Stimulated activated CD4-positive, alpha-beta T cell treated with anti-CD3 and anti-CD28 coated beads, Interleukin-4, amount 100 ng/mL, for 4 hours (primary cell): Measurements from ENCODE around the gene TSHB.
"Not testable (repeated sequence)": the region's sequence is repeated elsewhere in the genome, so short reads cannot be mapped to it uniquely, and the experiment has no call there.

ENCODE experiments used
- DNase-seq, 2 experiments: peaks; one replicate each; pipeline ENCODE4 v3.0.0-alpha.2; 2020

Gene TSHB

GRCh38 chr1:115029526-115029925 lies at the start of gene TSHB:
Gene TSHB, plus strand, starts transcription at chr1:115029826. Its CDS starts 3,537 bp downstream, at chr1:115033363.
- DNase-seq, result no peak

GRCh38 chr1:114982251-114982650 lies 47.4 kb upstream of the TSHB start:
- no peak for DNase-seq

- no peak for DNase-seq
These were observed 43.3 kb upstream of the TSHB start for GRCh38 chr1:114986286-114986685.

GRCh38 chr1:114988095-114988494 lies 41.5 kb upstream of the TSHB start:
- DNase-seq, result no peak

- no peak for DNase-seq
These were observed 31.9 kb upstream of the TSHB start for GRCh38 chr1:114997510-114998289.

GRCh38 chr1:115006191-115006590 lies 23.4 kb upstream of the TSHB start:
- DNase-seq, result no peak

- DNase-seq, result no peak
These were observed 17.6 kb upstream of the TSHB start for GRCh38 chr1:115012006-115012405.

GRCh38 chr1:115012434-115012833 lies 17.2 kb upstream of the TSHB start:
- DNase-seq, result no peak

- DNase-seq, result no peak
These were observed 15.8 kb upstream of the TSHB start for GRCh38 chr1:115013792-115014191.

- DNase-seq, result not testable (repeated sequence)
These were observed 10.1 kb upstream of the TSHB start for GRCh38 chr1:115019549-115019948.

- DNase-seq, result no peak
These were observed 8.5 kb upstream of the TSHB start for GRCh38 chr1:115021145-115021544.

GRCh38 chr1:115023593-115023992 lies 6.0 kb upstream of the TSHB start:
- no peak for DNase-seq

- DNase-seq, result no peak
These were observed 2.0 kb downstream of the TSHB start for GRCh38 chr1:115031595-115031994.

GRCh38 chr1:115035652-115036051 lies 6.0 kb downstream of the TSHB start:
- DNase-seq, result no peak

- DNase-seq, result no peak
These were observed 7.3 kb downstream of the TSHB start for GRCh38 chr1:115036814-115037507.

GRCh38 chr1:115040501-115040900 lies 10.9 kb downstream of the TSHB start:
- no peak for DNase-seq

- no peak for DNase-seq
These were observed 12.0 kb downstream of the TSHB start for GRCh38 chr1:115041654-115042053.

GRCh38 chr1:115046751-115047150 lies 17.1 kb downstream of the TSHB start:
- DNase-seq, result no peak

GRCh38 chr1:115051850-115052249 lies 22.2 kb downstream of the TSHB start:
- DNase-seq, result no peak

GRCh38 chr1:115052454-115053083 lies 22.9 kb downstream of the TSHB start:
- peak; percentile 31 to 47 for DNase-seq

- DNase-seq, result no peak
These were observed 26.8 kb downstream of the TSHB start for GRCh38 chr1:115056395-115056798.

- no peak for DNase-seq
These were observed 28.1 kb downstream of the TSHB start for GRCh38 chr1:115057661-115058254.

GRCh38 chr1:115059316-115059715 lies 29.7 kb downstream of the TSHB start:
- no peak for DNase-seq

GRCh38 chr1:115060501-115060900 lies 30.9 kb downstream of the TSHB start:
- DNase-seq, result no peak
